GM20431 (cell line): Measurements from ENCODE around the gene COPS9.

Experiments used
- in situ Hi-C: fragments of 300-500 bp; cut with MseI, MboI; formaldehyde crosslinking; loops from one replicate; pipeline ENCODE4 v1.15.0; 2020; ENCODE audit warnings: low sequenced_read_pairs; ENCODE audit not compliant: unreplicated experiment

COPS9 gene

DNA sequence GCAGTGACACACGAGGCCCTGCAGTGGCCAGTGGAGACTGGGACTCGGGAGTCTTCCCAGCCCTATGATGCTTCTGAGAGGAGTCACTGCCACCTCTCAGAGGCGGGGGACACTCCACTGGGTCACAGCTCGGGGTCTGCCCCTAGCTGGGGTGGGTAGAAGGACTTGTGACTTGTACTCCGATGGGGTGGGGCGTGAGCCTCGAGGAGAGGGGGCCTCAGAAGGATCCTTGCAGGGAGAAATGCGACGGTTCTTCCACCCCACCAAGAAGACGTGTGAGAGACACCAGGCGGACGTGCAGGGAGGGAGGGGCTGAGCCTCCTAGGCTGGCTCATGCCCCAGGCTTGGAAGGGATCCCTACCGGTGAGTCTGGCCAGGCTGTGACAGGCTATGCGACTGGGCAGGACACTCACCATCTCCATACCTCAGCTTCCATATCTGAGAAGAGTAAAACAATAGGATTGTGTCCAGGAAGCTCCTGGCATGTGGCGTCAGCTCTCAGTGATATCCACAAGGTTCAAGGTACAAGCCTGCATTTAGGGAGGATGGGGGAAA is 15.4 kb upstream of the COPS9 start:
- in situ Hi-C loops, result no loop called here

DNA sequence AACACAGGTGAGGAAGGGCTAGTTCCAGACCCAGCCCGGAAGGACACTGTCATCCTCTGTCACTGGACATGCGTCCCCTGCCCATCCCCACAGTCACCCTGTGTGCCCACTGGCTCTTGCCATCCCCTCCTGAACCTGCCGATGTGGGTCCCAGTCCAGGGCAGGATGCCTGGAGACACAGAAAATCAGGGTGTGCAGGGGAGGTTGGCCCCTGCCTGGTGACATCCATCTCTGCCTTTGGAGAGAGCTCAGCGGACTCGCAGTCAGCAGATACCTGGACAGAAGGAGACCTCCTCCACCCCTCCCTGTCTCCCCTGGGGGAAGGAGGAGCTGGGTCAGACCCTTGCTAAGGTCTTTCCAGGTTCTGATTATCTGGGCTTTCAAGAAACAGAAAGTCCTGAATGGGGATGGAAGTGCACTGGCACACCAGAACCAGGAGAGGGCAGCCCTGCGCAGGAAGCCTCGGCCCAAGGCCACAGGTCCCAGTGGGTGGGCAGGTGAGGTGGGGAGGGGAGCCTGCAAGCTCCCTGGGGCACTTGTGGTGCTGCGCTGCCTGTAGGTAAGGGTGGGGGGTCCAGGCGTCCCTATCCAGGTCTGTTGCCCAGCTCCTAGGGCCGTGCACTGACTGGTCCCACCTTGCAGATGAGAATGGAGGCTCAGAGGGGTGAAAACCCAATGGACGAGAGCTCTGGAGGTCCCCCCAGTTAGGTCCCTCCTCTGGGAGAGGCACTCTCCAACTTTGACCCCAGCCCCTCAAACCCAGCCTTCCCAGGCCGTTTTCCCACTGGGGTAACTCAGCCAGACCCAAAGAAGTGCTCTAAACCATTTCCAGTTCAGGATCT is 14.1 kb upstream of the COPS9 start:
- in situ Hi-C loops, result loop anchor here (5.0 kb wide), 1 partner anchor 88 kb away; no protein-coding TSS in a partner anchor

DNA sequence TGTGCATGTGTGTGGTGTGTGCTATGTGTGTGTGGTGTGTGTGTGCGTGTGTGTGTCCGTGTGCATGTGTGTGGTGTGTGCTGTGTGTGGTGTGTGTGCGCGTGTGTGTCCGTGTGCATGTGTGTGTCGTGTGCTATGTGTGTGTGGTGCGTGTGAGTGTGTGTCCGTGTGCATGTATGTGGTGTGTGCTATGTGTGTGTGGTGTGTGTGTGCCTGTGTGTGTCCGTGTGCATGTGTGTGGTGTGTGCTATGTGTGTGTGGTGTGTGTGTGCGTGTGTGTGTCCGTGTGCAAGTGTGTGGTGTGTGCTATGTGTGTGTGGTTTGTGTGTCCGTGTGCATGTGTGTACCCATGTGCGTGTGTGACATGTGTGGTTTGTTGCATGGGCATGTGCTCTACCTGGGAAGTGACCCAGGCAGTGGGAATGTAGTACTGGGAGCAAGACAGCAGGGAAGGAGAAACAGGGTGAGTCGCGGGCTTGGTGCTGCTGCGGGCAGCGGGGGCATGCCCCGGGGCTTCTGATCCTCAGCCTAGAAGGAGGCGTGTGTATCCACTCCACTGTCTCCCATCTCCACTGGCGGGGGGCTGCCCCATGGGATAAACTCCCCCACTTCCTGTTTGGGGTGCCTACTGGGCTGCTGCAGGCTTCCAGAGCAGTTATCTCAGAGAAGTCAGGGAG is 11.9 kb upstream of the COPS9 start:
- in situ Hi-C loops, result loop anchor here (5.0 kb wide), 1 partner anchor 86 kb away; no protein-coding TSS in a partner anchor

DNA sequence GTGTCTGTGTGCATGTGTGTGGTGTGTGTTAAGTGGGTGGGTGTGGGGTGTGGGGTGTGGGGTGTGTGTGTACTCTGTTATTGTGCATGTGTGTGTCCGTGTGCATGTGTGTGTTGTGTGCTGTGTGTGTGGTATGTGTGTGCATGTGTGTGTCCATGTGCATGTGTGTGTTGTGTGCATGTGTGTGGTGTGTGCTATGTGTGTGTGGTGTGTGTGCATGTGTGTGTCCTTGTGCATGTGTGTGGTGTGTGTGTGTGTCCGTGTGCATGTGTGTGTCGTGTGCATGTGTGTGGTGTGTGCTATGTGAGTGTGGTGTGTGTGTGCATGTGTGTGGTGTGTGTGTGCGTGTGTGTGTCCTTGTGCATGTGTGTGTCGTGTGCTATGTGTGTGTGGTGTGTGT is 11.3 kb upstream of the COPS9 start:
- in situ Hi-C loops, result loop anchor here (5.0 kb wide), 1 partner anchor 85 kb away; no protein-coding TSS in a partner anchor

DNA sequence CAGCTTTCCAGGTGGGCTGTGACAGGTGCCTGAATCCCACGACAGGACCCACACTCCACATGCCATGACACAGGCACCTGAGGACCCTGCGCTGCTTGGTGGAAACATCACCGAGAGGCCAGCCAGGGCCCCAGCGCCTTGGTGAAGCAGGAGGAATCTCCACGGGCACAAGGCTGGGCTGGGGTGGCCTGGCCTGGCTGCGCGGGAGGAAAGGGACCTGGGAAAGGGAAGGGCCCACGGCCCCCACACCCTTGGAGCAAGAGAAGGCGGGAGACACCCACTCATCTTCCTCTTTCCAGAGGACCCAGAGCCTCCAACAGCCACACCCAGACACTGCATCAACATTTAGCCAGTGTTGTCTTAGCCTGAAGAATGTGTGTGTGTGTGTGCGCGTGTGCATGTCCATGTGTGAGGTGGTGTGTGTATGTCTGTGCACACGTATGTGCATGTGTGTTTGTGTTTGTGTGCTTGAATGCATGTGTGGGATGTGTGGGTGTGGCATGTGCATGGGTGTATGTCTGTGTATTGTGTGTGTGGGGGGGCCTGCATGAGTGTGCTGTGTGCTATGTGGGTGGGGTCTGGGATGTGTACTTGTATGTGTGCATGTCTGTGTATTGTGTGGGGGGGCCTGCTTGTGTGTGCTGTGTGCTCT is 10.6 kb upstream of the COPS9 start:
- in situ Hi-C loops, result loop anchor here (5.0 kb wide), 1 partner anchor 84 kb away; no protein-coding TSS in a partner anchor

DNA sequence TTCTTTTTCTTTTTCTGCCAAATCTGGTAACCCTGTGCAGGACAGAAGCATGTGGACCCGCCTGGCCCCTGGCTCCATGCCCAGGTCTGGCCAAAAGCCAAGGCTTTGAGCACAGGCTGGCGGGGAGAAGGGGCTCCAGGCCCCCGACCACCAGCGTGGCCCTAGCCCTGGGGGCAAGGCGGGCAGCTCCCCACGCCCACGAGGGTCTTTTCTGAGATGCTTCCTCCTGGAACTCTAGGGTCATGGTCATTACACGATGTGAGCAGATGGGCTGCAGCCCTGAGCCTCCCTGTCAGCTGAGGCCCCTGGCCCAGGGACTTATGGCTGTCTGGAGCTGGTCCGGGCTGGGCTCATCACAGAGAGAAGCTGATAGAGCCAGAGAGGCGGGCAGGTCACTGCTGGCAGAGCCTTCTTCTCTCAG is 10.0 kb upstream of the COPS9 start:
- in situ Hi-C loops, result loop anchor here (5.0 kb wide), 1 partner anchor 84 kb away; no protein-coding TSS in a partner anchor

DNA sequence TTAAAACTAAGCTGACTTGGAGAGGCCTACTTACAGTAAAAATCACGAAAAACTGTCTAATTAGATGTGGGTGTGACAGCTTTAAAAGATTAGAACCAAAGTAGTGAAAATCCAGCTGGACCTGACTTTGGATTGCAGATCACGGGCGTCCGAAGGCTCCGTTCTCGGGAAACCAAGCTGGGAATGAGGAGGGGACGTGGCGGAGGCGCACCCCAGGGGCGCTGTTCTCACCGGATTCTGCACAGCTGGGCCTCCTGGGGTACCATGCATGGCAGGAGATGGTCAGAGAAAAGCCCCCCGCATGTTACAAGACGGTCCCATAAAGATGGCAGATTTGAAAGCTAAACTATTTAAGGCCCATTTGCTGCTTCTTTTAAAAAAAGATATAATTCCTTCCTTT is 9.4 kb upstream of the COPS9 start:
- in situ Hi-C loops, result loop anchor here (5.0 kb wide), 1 partner anchor 83 kb away; no protein-coding TSS in a partner anchor

DNA sequence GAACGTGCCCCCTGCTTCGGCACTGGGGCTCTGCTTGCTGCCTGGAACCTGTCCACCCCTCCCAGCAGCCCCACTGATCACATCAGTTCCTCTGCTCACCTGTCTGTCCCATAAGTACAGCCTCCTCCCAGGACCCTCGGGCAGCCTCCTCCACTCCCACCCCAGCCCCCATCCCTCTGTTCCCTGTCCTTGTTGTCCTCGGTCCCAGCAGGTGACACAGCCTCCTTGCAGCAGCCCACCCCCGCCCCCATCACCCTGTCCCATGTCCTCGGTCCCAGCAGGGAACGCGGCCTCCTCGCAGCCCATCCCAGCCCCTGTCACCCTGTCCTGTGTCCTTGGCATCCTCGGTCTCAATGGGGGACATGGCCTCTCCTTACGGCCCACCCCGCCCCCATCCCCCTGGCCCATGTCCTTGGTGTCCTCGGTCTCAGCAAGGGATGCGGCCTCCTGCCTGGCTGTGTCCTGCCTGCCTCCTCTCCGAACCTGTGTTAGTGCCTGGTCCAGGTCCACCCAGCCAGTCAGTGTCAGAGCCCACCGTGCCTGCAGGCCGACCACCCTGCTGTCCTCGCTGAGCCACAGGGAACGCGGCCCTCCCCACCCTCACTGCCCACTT is 8.7 kb upstream of the COPS9 start:
- in situ Hi-C loops, result loop anchor here (5.0 kb wide), 1 partner anchor 82 kb away; no protein-coding TSS in a partner anchor

DNA sequence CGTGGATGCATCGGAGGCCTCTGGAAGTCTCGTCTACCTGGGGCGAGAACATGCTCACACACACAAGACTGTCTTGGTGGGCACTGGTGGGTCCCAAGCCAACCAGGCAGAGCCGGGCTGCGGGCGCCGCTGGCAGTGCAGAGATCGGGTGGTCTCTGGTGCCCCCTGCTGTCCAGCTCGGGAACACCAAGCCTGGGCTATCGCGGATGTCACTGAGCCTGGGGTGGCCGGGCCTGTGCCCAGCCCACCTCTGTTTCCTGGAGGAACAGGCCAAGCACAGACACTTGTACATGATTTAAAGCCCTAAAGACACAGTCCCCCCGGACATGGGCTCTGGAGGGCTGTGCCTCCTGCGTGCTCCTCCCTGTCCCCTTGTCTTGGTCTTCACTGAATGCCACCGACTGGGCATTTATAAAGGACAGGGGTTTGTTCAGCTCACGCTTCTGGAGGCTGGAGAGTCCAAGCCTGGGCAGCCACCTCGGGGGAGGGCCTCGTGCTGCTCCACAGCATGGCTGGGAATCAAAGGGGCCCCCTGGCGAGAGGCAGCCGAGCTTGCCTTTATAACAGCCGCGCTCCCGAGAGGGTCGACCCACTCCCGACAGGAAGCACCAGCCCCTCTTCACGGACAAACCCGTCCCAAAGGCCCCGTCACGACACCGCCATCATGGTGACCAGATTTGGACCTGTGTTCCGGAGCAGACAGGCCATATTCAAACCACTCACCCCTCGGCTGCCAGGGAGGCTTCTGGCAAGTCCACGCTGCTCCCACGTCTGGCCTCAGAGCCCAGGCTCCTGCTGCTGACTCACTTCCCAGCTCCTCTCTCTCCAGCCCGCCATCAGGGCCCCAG is 7.9 kb upstream of the COPS9 start:
- in situ Hi-C loops, result no loop called here

DNA sequence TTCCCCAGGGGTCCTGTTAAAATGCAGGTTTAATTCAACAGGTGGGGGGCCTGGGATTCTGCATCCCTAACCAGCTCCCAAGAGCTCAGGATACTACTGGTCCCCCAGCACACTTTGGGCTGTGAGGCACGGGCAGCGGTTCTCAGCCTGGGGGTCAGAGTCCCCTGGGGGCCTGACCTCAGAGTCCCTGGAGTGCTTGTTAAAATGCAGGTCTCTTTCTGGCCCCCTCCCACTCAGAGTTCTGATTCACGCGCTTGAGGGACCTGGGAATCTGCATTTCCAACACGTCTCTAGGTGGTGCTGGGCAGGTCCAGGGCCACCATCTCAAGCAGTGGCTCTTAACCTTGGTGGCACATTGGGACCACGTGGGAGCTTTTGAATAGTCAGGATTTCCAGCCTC is 7.2 kb upstream of the COPS9 start:
- in situ Hi-C loops, result no loop called here

DNA sequence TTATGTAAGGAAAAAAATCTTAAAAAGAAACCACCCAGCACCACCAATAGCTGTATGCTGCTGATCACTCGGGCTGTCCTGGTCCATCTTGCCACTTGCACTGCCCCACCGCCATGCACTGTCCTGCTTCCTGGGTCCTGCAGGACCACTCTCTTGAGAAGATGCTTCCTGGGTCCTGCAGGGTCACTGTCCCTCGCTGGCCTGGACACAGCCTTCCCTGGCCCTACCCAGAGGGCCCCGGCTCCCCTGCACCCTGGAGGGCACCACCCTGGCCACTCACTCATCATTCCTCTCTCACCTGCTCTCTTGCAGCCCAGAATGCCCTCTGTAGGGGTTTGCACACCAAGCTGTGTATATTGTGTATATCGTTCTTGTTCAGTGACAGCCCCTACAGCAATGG is 6.8 kb upstream of the COPS9 start:
- in situ Hi-C loops, result no loop called here

DNA sequence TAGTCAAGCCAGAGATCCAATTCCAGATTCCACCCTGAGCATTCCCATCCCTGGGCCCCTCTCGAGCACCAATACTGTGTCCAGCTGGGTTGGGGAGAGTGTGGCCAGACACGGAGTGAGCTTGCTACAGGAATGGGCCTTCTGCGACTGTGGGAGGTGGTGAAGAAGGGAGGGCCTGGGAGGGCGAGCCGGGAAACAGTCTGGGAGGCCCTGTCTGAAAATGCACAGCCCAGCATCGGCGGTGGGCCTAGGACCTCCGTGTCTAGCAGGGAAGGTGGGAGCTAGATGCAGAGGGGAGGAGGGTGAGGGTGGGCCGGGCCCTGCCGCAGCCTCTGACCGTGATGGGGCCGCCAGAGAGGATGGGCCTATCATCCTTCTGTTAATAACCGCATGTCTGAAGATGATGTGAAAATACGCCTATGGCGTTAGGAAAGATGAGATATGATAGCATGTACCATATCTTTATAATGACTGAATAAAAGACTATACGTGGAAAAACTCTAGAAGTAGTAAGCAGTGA is 6.2 kb upstream of the COPS9 start:
- in situ Hi-C loops, result no loop called here

DNA sequence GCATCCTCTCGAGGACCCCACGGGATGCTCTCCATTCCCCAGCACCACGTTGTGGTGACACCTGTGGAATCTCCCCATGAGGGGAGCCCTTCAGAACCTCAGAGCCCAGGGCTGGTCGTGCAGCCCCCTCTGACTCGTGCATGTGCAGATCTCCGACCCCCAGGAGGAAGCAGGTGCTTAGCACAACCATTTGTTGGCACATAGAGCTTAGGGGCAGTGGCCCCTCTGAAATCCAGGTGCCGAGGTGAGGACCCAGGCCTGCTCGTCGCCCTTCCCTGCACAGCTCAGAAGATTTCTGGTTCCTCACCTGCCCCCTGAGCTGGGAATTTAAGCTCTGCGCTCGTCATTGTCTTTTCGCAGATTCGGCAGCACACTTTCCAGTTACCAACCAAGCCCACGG is 5.6 kb upstream of the COPS9 start:
- in situ Hi-C loops, result no loop called here

DNA sequence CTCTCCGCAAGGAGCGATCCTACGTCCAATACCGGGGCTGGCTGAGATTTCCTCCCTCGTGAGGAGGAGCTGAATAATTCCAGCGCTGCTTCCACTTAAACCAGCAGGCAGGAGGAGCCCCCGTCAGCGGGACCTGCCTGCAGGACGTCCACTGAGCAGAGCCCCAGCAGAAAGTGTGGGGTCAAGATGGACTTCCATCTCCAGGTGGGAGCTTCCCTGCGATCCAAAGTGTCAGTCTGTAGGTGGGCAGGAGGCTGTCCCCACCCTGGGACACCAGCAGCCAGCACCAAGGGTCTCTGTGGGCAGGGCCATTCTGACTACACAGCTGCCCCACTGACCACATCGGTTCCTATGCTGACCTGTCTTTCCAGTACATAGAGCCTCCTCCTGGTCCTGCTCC is 4.8 kb upstream of the COPS9 start:
- in situ Hi-C loops, result no loop called here

DNA sequence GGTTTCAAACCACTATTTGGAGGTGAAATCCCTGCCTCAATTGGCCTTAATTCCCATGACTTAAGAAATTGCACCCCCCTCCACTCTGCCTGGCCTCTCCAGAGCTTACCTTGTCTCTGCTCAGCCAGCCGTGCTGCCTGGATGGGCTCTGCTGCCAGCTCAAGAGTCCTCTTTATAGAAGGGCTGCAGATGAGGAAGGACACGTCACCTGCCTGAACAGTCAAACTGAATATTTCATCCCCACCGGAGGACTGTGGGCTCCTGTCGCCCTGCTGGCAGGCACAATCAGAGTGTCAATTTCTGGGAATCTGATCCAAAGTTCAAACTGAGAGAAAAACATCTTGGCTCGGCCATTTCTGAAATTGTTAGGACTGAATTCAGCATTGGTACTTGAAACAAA is 4.4 kb upstream of the COPS9 start, which contains the start of gene OTOS:
OTOS (minus strand) TSS at position 148 of the 400 bp plus-strand sequence. CDS start 332 bp downstream, outside the sequence.
- in situ Hi-C loops, result no loop called here

DNA sequence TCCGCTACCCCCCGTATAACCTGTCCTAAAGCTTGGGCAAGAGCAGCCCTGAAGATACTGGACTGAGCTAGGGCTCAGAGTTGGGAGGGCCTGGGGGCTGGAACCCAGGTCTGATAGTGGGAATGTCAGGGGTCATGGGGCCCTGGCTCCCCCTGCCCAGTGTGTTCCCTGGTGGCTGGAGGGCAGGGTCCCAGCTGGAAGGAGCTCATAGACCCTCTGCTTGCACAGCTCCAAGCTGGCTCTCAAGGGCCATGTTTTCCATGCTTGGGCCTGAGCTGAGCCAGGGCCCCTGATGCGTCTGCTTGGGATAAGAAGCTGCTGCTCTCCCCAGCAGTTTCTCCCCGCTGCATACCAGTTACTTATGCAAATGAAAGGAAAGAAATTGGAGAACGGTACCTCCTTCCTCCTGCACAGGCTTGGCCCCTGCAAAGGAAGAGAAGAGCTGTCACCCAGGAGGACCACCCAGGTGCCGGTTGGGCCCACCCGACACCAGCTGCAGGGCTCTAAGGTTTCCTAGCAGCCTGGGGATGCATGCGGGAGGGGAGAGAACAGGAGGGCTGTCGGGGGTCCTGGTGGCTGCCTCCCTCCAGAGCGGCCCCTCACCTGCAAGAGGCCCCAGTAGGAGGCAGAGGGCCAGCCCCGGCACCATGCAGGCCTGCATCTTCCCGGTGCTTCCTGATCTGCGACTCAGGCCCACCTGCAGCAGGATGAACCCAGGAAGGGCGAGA is 3.7 kb upstream of the COPS9 start:
- in situ Hi-C loops, result no loop called here

DNA sequence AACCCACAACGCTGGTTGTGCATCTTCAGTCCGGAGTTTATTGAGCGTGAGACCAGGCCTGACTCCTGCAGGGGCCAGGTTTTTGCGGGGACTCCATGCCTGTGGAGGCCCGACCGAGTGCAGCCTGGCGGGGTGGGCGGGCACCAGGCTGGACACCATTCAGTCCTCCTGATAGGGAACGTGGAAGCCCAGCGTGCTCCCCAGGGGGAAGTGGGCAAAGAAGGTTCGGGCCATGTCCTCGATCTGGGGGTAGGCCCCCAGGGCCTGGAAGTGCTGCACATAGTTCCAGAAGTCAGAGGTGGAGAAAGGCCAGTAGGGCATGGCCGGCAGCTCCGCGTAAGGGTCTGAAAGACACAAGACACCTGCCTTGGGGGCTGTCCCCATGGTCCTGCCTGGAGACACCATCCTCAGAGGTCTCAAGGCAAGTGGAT is 2.9 kb upstream of the COPS9 start:
- in situ Hi-C loops, result no loop called here
